Fibroblast of skin of abdomen (primary cell): Measurements from ENCODE around the gene FADS1.

ENCODE experiments used
- DNase-seq: peaks from one replicate; pipeline ENCODE4 v3.0.0-alpha.2; 2013

The FADS1 gene

GRCh38 chr11:61846362-61847020, 29.7 kb upstream of the FADS1 start:
- no peak for DNase-seq

GRCh38 chr11:61844909-61845565, 28.2 kb upstream of the FADS1 start:
- DNase-seq = no peak

GRCh38 chr11:61842528-61842820, 25.7 kb upstream of the FADS1 start:
- no peak for DNase-seq

GRCh38 chr11:61841636-61842527, 25.1 kb upstream of the FADS1 start:
- DNase-seq = no peak

GRCh38 chr11:61840371-61840770, 23.6 kb upstream of the FADS1 start:
- DNase-seq = no peak

GRCh38 chr11:61839742-61840141, 22.9 kb upstream of the FADS1 start:
- no peak for DNase-seq

- no peak for DNase-seq
Measured at GRCh38 chr11:61838921-61839320, 22.1 kb upstream of the FADS1 start.

GRCh38 chr11:61838501-61838900, 21.7 kb upstream of the FADS1 start:
- DNase-seq = no peak

- no peak for DNase-seq
Measured at GRCh38 chr11:61837411-61838005, 20.7 kb upstream of the FADS1 start.

GRCh38 chr11:61836193-61836592, 19.4 kb upstream of the FADS1 start:
- DNase-seq = no peak

GRCh38 chr11:61834278-61835048, 17.7 kb upstream of the FADS1 start:
- peak; percentile 55 for DNase-seq

- DNase-seq = no peak
Measured at GRCh38 chr11:61833926-61834277, 17.1 kb upstream of the FADS1 start.

- no peak for DNase-seq
Measured at GRCh38 chr11:61833471-61833870, 16.7 kb upstream of the FADS1 start.

- DNase-seq = no peak
Measured at GRCh38 chr11:61832754-61833153, 16.0 kb upstream of the FADS1 start.

- no peak for DNase-seq
Measured at GRCh38 chr11:61832207-61832606, 15.4 kb upstream of the FADS1 start.

- peak; percentile 31 for DNase-seq
Measured at GRCh38 chr11:61830237-61831105, 13.7 kb upstream of the FADS1 start.

GRCh38 chr11:61829806-61830205, 13.0 kb upstream of the FADS1 start:
- no peak for DNase-seq

- peak; percentile 24 for DNase-seq
Measured at GRCh38 chr11:61828629-61829407, 12.0 kb upstream of the FADS1 start.

- DNase-seq = no peak
Measured at GRCh38 chr11:61828379-61828628, 11.5 kb upstream of the FADS1 start.

- peak; percentile 96 for DNase-seq
Measured at GRCh38 chr11:61827571-61828378, 11.0 kb upstream of the FADS1 start, which contains the start of gene FADS2. TSS of gene FADS2 (plus strand) at chr11:61828300. CDS start at chr11:61828391, 91 bp downstream.
